ENCODE results near the gene LAMA2.

LAMA2 gene

GRCh38 chr6:129525055-129525454, 642.1 kb downstream of the LAMA2 start:
- no peak for TF ChIP-seq CTCF (IDR thresholded peaks at IDR 0.05; ENCODE audit: borderline replicate concordance, control extremely low read depth, extremely low read depth, insufficient read depth, missing control alignments)
- DNase-seq (ENCODE audit: low spot score) = no peak
- in situ Hi-C loops (cut with MboI; ENCODE audit: low sequenced_read_pairs, unreplicated experiment) = no loop called here

- DNase-seq (ENCODE audit: low spot score) = no peak
- in situ Hi-C loops (cut with MboI; ENCODE audit: low sequenced_read_pairs, unreplicated experiment) = no loop called here
- no peak for TF ChIP-seq CTCF (IDR thresholded peaks at IDR 0.05; ENCODE audit: borderline replicate concordance, control extremely low read depth, extremely low read depth, insufficient read depth, missing control alignments)
These were observed 652.0 kb downstream of the LAMA2 start for GRCh38 chr6:129534926-129535325.

- in situ Hi-C loops (cut with MboI; ENCODE audit: low sequenced_read_pairs, unreplicated experiment) = no loop called here
- no peak for TF ChIP-seq CTCF (IDR thresholded peaks at IDR 0.05; ENCODE audit: borderline replicate concordance, control extremely low read depth, extremely low read depth, insufficient read depth, missing control alignments)
- no peak for DNase-seq (ENCODE audit: low spot score)
These were observed 653.3 kb downstream of the LAMA2 start for GRCh38 chr6:129536271-129536670.

- DNase-seq (ENCODE audit: low spot score) = no peak
- no peak for TF ChIP-seq CTCF (IDR thresholded peaks at IDR 0.05; ENCODE audit: borderline replicate concordance, control extremely low read depth, extremely low read depth, insufficient read depth, missing control alignments)
- in situ Hi-C loops (cut with MboI; ENCODE audit: low sequenced_read_pairs, unreplicated experiment) = no loop called here
These were observed 656.1 kb downstream of the LAMA2 start for GRCh38 chr6:129539032-129539431.

- in situ Hi-C loops (cut with MboI; ENCODE audit: low sequenced_read_pairs, unreplicated experiment) = no loop called here
- no peak for TF ChIP-seq CTCF (IDR thresholded peaks at IDR 0.05; ENCODE audit: borderline replicate concordance, control extremely low read depth, extremely low read depth, insufficient read depth, missing control alignments)
- DNase-seq (ENCODE audit: low spot score) = no peak
These were observed 659.8 kb downstream of the LAMA2 start for GRCh38 chr6:129542705-129543104.

GRCh38 chr6:129543981-129544380, 661.0 kb downstream of the LAMA2 start:
- TF ChIP-seq CTCF (IDR thresholded peaks at IDR 0.05; ENCODE audit: borderline replicate concordance, control extremely low read depth, extremely low read depth, insufficient read depth, missing control alignments) = no peak
- in situ Hi-C loops (cut with MboI; ENCODE audit: low sequenced_read_pairs, unreplicated experiment) = no loop called here
- DNase-seq (ENCODE audit: low spot score) = no peak

Measured in GM13976 (cell line).